Measurements from ENCODE around the gene BMF.
"Not testable (repeated sequence)": the region's sequence is repeated elsewhere in the genome, so short reads cannot be mapped to it uniquely, and the experiment has no call there.

GRCh38 chr15:40135846-40136450 is 27.3 kb upstream of the BMF start:
- TF ChIP-seq CTCF (IDR thresholded peaks at IDR 0.05; ENCODE audit: low read depth, low read length, missing input control); TAF1 (conservative IDR thresholded peaks at IDR 0.05); GABPA (IDR thresholded peaks at IDR 0.05 in 1 of 2, conservative IDR thresholded peaks at IDR 0.05 in 1 of 2); JUND (IDR thresholded peaks at IDR 0.05); REST (IDR thresholded peaks at IDR 0.05); SP1 (IDR thresholded peaks at IDR 0.05); HNF4A (conservative IDR thresholded peaks at IDR 0.05); RAD21 (IDR thresholded peaks at IDR 0.05); EGR1 (IDR thresholded peaks at IDR 0.05; ENCODE audit: low read depth in 2 of 2); ATF3 (IDR thresholded peaks at IDR 0.05); YY1 (IDR thresholded peaks at IDR 0.05); RXRA (IDR thresholded peaks at IDR 0.05); ZBTB33 (IDR thresholded peaks at IDR 0.05): not testable (repeated sequence)
